HG02798 (cell line): ENCODE measurements around the gene TBC1D22A.

Source experiments
- ATAC-seq: cut with Tn5 transposase; IDR thresholded peaks from one replicate; pipeline ENCODE4 v1.9.1; 2021; ENCODE audit warnings: mild to moderate bottlenecking; ENCODE audit not compliant: unreplicated experiment, poor library complexity

TBC1D22A gene

GRCh38 chr22:46964773-46965550 lies 202.5 kb downstream of the TBC1D22A start:
- no peak for ATAC-seq

GRCh38 chr22:46965555-46966494 lies 203.4 kb downstream of the TBC1D22A start:
- no peak for ATAC-seq

GRCh38 chr22:46966495-46966845 lies 204.0 kb downstream of the TBC1D22A start:
- ATAC-seq = no peak

GRCh38 chr22:46966846-46967245 lies 204.4 kb downstream of the TBC1D22A start:
- ATAC-seq = no peak

GRCh38 chr22:46967445-46968358 lies 205.3 kb downstream of the TBC1D22A start:
- no peak for ATAC-seq

- no peak for ATAC-seq
These were observed 205.9 kb downstream of the TBC1D22A start for GRCh38 chr22:46968359-46968740.

GRCh38 chr22:46968848-46969247 lies 206.4 kb downstream of the TBC1D22A start:
- no peak for ATAC-seq

GRCh38 chr22:46969491-46969890 lies 207.0 kb downstream of the TBC1D22A start:
- ATAC-seq = peak; percentile 89

GRCh38 chr22:46969961-46970360 lies 207.5 kb downstream of the TBC1D22A start:
- peak; percentile 14 for ATAC-seq

GRCh38 chr22:46970411-46971098 lies 208.1 kb downstream of the TBC1D22A start:
- ATAC-seq = no peak

- ATAC-seq = no peak
These were observed 208.8 kb downstream of the TBC1D22A start for GRCh38 chr22:46971099-46971763.

- ATAC-seq = no peak
These were observed 209.3 kb downstream of the TBC1D22A start for GRCh38 chr22:46971764-46972125.

GRCh38 chr22:46972256-46972655 lies 209.8 kb downstream of the TBC1D22A start:
- ATAC-seq = no peak

GRCh38 chr22:46972901-46973831 lies 210.7 kb downstream of the TBC1D22A start:
- no peak for ATAC-seq

GRCh38 chr22:46974077-46974476 lies 211.6 kb downstream of the TBC1D22A start:
- ATAC-seq = no peak

GRCh38 chr22:46974631-46975585 lies 212.5 kb downstream of the TBC1D22A start:
- no peak for ATAC-seq

GRCh38 chr22:46976143-46976542 lies 213.7 kb downstream of the TBC1D22A start:
- no peak for ATAC-seq
